C4-2B (cell line): Measurements from ENCODE around the gene EIF1.

Source experiments
- H3K27ac ChIP-seq: fragments of 450-650 bp; 2 replicates; pipeline ENCODE4 v1.5.1; 2017
- ZFX ChIP-seq: fragments of 450-650 bp; IDR thresholded peaks from 2 replicates; pipeline ENCODE4 v1.6.1; 2017
- TF ChIP-seq, protein P1 (sequence below): fragments of 450-650 bp; conservative IDR thresholded peaks from 2 replicates; pipeline ENCODE4 v1.5.1; 2017; ENCODE audit warnings: mild to moderate bottlenecking

The EIF1 gene

DNA sequence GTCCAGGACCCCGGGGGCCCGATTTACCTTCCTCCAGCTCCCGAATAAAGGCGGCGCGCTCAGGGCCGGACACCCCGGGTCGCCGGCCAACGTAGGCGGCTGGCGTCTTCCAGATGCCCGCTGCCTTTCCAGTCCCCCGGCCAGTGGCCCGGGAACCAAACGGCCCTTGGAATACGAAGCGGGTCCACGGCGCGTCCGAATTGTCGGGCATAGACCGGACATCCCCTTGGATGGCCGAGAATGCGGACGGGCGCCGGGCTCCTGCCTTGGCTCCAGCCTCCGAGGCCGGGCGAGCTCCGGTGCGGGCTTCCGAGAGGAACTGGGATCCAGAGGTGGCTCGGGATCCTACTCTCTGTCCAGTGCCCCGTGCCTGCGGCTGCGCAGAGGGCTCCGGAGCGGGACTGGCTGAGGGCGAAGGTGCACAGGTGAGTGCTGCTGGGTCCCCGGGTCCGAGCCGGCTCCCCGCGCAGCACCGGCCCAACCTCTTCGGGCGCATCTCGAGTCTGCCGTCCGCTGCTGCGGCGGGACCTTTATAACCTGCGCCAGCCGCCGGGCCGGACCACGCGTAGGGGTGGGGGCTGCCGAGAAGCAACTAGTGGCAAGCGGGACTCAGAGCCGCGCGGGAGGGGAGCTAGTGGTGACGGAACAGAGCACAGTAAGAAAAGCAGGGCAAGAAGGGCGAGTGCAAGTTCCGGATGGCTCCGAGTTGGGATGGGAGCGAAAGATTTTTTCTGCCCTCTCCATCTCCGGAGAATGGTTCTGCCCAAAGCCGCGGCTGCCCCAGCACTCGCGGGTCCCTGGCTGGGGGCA lies 45.7 kb downstream of the EIF1 start, which contains the start of gene HAP1:
Gene HAP1 (minus strand): TSS at position 505 of the 810 bp plus-strand sequence. CDS start 9 bp downstream, at position 496.
- TF ChIP-seq, protein P1, sequence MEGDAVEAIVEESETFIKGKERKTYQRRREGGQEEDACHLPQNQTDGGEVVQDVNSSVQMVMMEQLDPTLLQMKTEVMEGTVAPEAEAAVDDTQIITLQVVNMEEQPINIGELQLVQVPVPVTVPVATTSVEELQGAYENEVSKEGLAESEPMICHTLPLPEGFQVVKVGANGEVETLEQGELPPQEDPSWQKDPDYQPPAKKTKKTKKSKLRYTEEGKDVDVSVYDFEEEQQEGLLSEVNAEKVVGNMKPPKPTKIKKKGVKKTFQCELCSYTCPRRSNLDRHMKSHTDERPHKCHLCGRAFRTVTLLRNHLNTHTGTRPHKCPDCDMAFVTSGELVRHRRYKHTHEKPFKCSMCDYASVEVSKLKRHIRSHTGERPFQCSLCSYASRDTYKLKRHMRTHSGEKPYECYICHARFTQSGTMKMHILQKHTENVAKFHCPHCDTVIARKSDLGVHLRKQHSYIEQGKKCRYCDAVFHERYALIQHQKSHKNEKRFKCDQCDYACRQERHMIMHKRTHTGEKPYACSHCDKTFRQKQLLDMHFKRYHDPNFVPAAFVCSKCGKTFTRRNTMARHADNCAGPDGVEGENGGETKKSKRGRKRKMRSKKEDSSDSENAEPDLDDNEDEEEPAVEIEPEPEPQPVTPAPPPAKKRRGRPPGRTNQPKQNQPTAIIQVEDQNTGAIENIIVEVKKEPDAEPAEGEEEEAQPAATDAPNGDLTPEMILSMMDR: no peak
- peak within 1 kb of the TSS; percentile 34 for H3K27ac ChIP-seq

DNA sequence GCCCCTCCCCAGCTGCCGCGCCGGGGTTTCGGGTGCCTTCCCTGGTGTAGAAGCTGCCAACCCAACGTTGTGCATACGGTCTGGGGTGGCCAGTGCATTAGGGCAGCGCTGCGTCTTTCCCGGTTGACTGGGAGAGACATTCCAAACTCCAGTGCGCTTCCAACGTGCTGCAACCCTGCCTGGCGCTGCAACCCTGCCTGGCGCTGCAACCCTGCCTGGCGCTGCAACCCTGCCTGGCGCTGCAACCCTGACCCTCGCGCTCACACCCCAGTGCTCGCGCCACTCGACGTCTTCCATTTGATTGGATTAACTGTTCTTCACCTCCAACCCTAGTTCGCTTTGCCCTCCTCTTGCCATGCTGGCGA lies 46.2 kb downstream of the EIF1 start:
- peak overlapping the region; percentile 34 for H3K27ac ChIP-seq
- TF ChIP-seq, protein P1: no peak
- no peak for TF ChIP-seq ZFX

DNA sequence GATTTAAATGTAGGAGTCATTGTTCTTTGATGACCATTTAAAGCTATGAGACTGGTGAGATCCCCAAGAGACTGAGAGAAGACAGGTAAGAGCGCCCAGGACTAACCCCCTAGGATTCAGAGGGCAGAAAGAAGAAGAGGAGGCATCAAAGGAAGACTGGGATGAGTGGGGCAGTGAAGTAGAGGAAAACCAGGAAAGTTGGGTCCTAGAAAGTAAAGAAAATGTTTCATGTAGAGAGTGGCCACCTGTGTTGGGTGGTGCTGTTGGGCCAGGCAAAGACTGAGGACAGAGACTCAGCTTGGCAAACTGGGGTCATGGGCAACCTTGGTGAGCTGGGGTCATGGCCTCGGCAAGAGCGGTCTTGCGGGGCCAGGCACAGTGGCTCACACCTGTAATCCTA lies 47.1 kb downstream of the EIF1 start:
- H3K27ac ChIP-seq: no peak overlapping the region
- no peak for TF ChIP-seq ZFX
- TF ChIP-seq, protein P1: no peak

DNA sequence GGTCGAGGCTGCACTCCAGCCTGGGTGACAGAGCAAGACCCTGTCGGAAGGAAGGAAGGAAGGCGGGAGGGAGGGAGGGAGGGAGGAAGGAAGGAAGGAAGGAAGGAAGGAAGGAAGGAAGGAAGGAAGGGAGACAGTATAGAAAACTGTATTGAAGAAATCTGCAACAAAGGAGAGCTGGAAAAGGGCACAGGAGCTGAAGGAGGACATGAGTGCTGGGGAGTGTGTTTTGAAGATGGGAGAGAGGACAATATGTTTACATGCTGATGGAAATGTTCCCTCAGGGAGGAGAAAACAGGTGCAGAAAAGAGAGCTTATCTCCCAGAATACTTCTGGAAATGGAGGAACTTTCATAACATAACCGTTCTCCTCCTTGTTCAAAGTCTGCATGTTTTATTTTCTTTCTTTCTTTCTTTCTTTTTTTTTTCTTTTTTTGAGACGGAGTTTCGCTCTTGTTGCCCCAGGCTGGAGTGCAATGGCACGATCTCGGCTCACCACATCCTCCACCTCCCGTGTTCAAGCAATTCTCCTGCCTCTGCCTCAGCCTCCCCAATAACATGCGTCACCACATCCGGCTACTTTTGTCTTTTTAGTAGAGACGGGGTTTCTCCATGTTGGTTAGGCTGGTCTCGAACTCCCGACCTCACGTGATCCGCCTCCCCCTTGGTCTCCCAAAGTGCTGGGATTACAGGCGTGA lies 48.4 kb downstream of the EIF1 start:
- TF ChIP-seq ZFX: no peak
- H3K27ac ChIP-seq: no peak overlapping the region

DNA sequence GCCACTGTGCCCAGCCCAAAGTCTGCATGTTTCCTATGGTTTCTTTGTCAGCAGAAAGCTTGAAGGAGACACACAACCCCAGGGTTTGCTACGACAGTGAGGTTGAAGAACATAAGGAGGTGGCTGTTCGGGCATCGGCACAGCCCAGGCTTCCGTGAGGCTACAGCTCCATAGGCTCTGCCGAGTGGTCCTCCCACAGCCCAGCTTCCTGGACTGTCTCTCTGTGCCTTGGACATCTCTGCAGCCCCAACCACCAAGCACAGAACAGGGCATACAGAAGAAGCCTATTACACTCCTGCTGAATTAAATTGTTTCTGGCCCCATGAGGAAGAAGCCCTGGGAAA lies 49.0 kb downstream of the EIF1 start:
- no peak overlapping the region for H3K27ac ChIP-seq
- no peak for TF ChIP-seq ZFX
- TF ChIP-seq, protein P1: no peak

DNA sequence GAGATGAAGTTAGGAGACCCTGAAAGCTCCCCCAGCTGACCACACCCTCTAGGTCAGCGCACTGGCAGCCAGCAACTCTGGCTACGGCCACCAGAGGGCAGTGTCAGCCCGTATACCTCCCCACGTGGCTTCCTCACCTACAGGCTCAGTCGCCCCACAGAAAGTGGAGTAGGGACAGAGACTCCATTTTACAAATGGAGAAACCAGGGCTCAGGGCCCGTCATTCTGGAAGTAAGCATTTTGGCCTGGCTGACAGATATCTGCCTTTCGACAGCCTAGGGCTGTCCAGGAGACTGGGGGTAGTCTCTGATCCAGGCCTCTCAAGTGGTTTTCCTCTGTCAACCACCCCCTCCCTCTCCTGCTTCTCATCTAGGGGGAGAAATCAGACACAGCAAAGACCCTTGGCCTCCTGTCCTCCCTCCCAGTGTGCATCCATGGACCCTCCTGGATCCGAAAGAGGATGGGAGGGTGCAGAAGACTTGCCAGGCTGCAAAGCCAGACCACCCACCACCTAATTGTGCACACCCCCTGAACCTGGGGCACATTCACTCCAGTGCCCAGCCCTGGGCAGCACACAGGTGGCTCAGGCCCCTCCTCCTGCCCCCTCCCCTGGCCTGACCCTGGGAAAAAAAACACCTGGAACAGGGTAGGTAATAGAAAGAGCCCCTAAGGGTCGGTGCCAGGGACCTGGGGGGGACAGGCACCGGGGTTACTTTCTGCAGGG lies 49.6 kb downstream of the EIF1 start:
- peak overlapping the region; percentile 62 for H3K27ac ChIP-seq
- no peak for TF ChIP-seq ZFX
- TF ChIP-seq, protein P1: peak; percentile 98

DNA sequence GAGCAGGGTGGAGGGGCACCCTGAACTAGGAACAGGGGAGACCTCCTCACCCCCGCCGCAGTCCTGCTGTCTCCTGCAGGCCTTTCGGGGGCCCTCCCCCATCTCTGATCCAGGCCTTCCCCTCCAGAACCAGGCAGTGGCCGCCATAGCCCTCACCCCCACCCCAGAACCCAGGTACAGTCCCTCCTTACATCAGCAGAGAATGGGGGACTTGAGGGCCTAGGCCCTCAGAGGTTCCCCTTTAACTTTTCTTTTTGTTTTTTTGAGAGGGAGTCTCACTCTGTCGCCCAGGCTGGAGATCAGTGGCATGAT lies 50.1 kb downstream of the EIF1 start:
- TF ChIP-seq ZFX: no peak
- TF ChIP-seq, protein P1: no peak
- H3K27ac ChIP-seq: peak overlapping the region; percentile 62
